ENCODE results near the gene DGKI.
A peak's percentile ranks its signal among the peaks of the same experiment; 100 is the strongest.

Gene DGKI

GRCh38 chr7:137757146-137757925, 89.4 kb downstream of the DGKI start:
- no peak overlapping the region for H3K4me3 ChIP-seq (replicated peaks in 1 of 2; ENCODE audit: low read depth in 2 of 2, low read length in 2 of 2)
- peak; percentile 26 to 62 for DNase-seq (ENCODE audit: low read depth in 2 of 2)
- TF ChIP-seq CTCF (IDR thresholded peaks at IDR 0.05; ENCODE audit: low read depth, low read length) = no peak

- DNase-seq (ENCODE audit: low read depth in 2 of 2) = peak in 1 of 2 donors; percentile 12
- no peak overlapping the region for H3K4me3 ChIP-seq (replicated peaks in 1 of 2; ENCODE audit: low read depth in 2 of 2, low read length in 2 of 2)
- TF ChIP-seq CTCF (IDR thresholded peaks at IDR 0.05; ENCODE audit: low read depth, low read length) = no peak
Measured at GRCh38 chr7:137755846-137756651, 90.7 kb downstream of the DGKI start.

DNA sequence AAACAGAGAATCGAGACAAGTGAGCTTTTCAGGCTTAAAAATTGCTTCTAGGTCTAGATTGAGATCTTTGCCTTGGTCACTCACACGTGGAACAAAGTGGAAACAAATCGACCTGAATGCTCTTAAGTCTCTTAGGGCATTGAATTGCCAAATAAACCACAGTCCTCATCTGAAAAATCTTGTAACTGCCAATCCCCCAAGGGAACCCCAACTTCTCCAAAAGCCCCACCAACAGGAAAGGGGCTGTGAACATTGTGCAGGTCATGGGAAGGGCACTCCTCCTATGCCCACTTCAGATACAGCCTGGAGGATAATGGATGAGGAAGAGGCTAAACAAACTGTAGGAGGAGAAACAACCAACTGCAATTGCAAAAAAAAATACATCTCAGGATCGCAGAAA, 91.3 kb downstream of the DGKI start:
- no peak overlapping the region for H3K4me3 ChIP-seq (replicated peaks in 1 of 2; ENCODE audit: low read depth in 2 of 2, low read length in 2 of 2)
- TF ChIP-seq CTCF (IDR thresholded peaks at IDR 0.05; ENCODE audit: low read depth, low read length) = no peak
- no peak for DNase-seq (ENCODE audit: low read depth in 2 of 2)

- no peak overlapping the region for H3K4me3 ChIP-seq (replicated peaks in 1 of 2; ENCODE audit: low read depth in 2 of 2, low read length in 2 of 2)
- no peak for TF ChIP-seq CTCF (IDR thresholded peaks at IDR 0.05; ENCODE audit: low read depth, low read length)
- peak; percentile 14 to 41 for DNase-seq (ENCODE audit: low read depth in 2 of 2)
Measured at GRCh38 chr7:137753948-137754851, 92.6 kb downstream of the DGKI start.

GRCh38 chr7:137753575-137753947, 93.2 kb downstream of the DGKI start:
- no peak overlapping the region for H3K4me3 ChIP-seq (replicated peaks in 1 of 2; ENCODE audit: low read depth in 2 of 2, low read length in 2 of 2)
- TF ChIP-seq CTCF (IDR thresholded peaks at IDR 0.05; ENCODE audit: low read depth, low read length) = no peak
- DNase-seq (ENCODE audit: low read depth in 2 of 2) = no peak

GRCh38 chr7:137753067-137753466, 93.7 kb downstream of the DGKI start:
- no peak overlapping the region for H3K4me3 ChIP-seq (replicated peaks in 1 of 2; ENCODE audit: low read depth in 2 of 2, low read length in 2 of 2)
- TF ChIP-seq CTCF (IDR thresholded peaks at IDR 0.05; ENCODE audit: low read depth, low read length) = no peak
- DNase-seq (ENCODE audit: low read depth in 2 of 2) = no peak

Data from cardiac fibroblast (primary cell).